NT2/D1 (cell line): ENCODE data around the gene ZNFX1.

Source experiments
- YY1 ChIP-seq: IDR thresholded peaks from 2 replicates; pipeline ENCODE4 v1.6.1; 2011; ENCODE audit not compliant: insufficient read length, insufficient read depth
- ZNF274 ChIP-seq: IDR thresholded peaks from 2 replicates; pipeline ENCODE4 v1.6.1; 2011; ENCODE audit warnings: mild to moderate bottlenecking, low read depth, low read length

DNA sequence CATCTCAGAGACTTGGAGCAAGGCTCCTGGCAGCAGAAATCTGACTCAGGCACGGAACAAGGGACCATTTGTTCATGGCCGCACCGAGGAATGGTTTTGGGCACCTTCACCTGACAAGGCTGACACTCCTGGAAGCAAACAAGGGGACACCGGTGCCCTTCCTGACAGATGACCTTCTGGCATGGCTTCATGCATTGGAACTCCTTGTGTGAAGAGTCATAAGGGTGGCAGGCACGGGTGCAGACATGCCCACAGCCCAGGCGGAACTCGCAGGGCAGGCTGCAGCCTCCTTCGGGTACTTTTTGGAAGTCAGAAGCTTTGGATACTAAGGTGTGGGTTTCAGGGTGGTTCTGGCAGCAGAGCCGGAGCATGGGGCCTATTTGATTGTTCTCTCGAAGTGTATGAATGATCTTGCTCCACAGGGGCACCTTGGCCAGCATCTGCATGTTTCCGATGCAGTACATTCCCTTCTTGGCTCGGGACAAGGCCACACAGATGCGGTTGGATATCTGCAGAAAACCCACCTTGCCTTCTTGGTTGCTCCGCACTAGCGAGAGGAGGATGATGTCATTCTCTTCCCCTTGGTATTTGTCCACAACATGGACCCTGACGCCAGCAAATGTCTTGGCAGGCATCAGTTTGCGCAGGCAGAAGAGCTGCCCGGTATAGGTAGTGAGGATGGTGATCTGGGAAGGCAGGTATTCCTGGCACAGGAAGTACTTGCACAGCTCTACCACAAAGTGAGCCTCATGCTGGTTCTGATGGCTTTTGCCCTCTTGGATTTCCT is 28.8 kb downstream of the ZNFX1 start:
- TF ChIP-seq YY1 (no peak), ZNF274 (no peak)
